K562 (cell line): ENCODE data around the gene IRF2. TPM values are rescaled to one million over a fixed set of nuclear protein-coding genes. Genes with fewer than 3 reads are reported as not detected.

Experiments used
- ATAC-seq: fragments of 200-7000 bp; cut with Tn5 transposase; 3 replicates; pipeline ENCODE4 v1.9.1; 2020; ENCODE audit warnings: moderate library complexity
- BruUV-seq: library from RNA; stranded (reverse); fragments of 400-500 nt; replicated peaks from 2 replicates; lab custom pipeline; 2021; lab: Mats Ljungman, UMichigan
- CTCF ChIA-PET: fragments of 300-600 bp; formaldehyde crosslinking; extraction: SDS; loops from one replicate; lab custom pipeline; 2021; ENCODE audit warnings: low intra/inter-chr PET ratio; lab: Yijun Ruan, JAX
- POLR2A ChIA-PET: fragments of 300-600, 350-650 bp; sonication (Branson Sonifier 250); formaldehyde crosslinking; extraction: SDS; loops from one replicate; lab custom pipeline; 2021; ENCODE audit warnings: antibody characterized with exemption, inconsistent platforms; lab: Yijun Ruan, JAX
- DNase-seq, 4 experiments: peaks; one replicate each; pipeline versions ENCODE4 v3.0.0 to v3.0.0-alpha.2; 2011 to 2018; ENCODE audit warnings: low spot score in 3 of 4, mixed read lengths in 3 of 4; ENCODE audit errors: extremely low read depth in 1 of 4
- FAIRE-seq: peaks from 2 replicates; lab custom pipeline; 2011; peaks lifted over from hg19 to GRCh38; lab: Jason Lieb, UNC
- H2AFZ ChIP-seq: 2 replicates; pipeline ENCODE4 v1.6.0; 2011; ENCODE audit warnings: low read depth, low read length, control low read depth, inconsistent platforms
- H3K27ac ChIP-seq: fragments of 200-600 bp; 3 replicates; pipeline ENCODE4 v1.8.0; 2011; ENCODE audit warnings: low read depth, mild to moderate bottlenecking, control low read depth, inconsistent platforms, low read length, moderate library complexity, mixed read lengths; ENCODE audit errors: extremely low read depth
- H3K27me3 ChIP-seq, 2 experiments: fragments of 300-600 bp in 1 of 2; 2 replicates in 1 of 2; 3 replicates in 1 of 2; pipeline versions ENCODE4 v1.6.0 to v1.8.0; 2011; ENCODE audit warnings: inconsistent platforms in 2 of 2, low read length in 2 of 2, mild to moderate bottlenecking in 1 of 2, mixed read lengths in 1 of 2, moderate library complexity in 1 of 2; ENCODE audit not compliant: control insufficient read depth in 2 of 2, insufficient read depth in 2 of 2
- H3K36me3 ChIP-seq: fragments of 300-600 bp; 3 replicates; pipeline ENCODE4 v1.8.0; 2011; ENCODE audit warnings: mild to moderate bottlenecking, low read length, inconsistent platforms; ENCODE audit not compliant: control insufficient read depth, insufficient read depth
- H3K4me1 ChIP-seq, 2 experiments: fragments of 200-600 bp in 1 of 2; replicated peaks in 1 of 2; 2 replicates in 1 of 2; 3 replicates in 1 of 2; pipeline versions ENCODE4 v1.5.1 to v1.8.0; 2011; ENCODE audit warnings: inconsistent platforms in 2 of 2, low read length in 2 of 2, mild to moderate bottlenecking in 1 of 2, mixed read lengths in 1 of 2, moderate library complexity in 1 of 2; ENCODE audit not compliant: control insufficient read depth in 2 of 2, insufficient read depth in 2 of 2
- H3K4me2 ChIP-seq: 2 replicates; pipeline ENCODE4 v1.6.1; 2011; ENCODE audit warnings: low read length, control low read depth, inconsistent platforms, mixed read lengths; ENCODE audit not compliant: insufficient read depth
- H3K4me3 ChIP-seq: fragments of 200-600 bp; sonication (generic), shearing (Covaris generic); 2 replicates; pipeline ENCODE4 v1.5.1; 2016; ENCODE audit warnings: control low read depth, inconsistent platforms
- H3K79me2 ChIP-seq: fragments of 200-600 bp; 3 replicates; pipeline ENCODE4 v1.8.0; 2011; ENCODE audit warnings: low read length, inconsistent platforms; ENCODE audit not compliant: control insufficient read depth, insufficient read depth
- H3K9ac ChIP-seq, 2 experiments: 2 replicates each; pipeline versions ENCODE4 v1.6.0 to v1.6.1; 2011; ENCODE audit warnings: low read depth in 2 of 2, low read length in 2 of 2, control low read depth in 1 of 2, inconsistent platforms in 1 of 2, mild to moderate bottlenecking in 1 of 2, mixed read lengths in 1 of 2; ENCODE audit not compliant: insufficient read depth in 1 of 2
- H3K9me1 ChIP-seq: one replicate; pipeline ENCODE4 v1.6.0; 2011; ENCODE audit warnings: inconsistent platforms, mild to moderate bottlenecking, low read length, moderate library complexity; ENCODE audit not compliant: control insufficient read depth, insufficient read depth
- H3K9me3 ChIP-seq: replicated peaks from 2 replicates; pipeline ENCODE4 v1.5.1; 2011; ENCODE audit warnings: low read depth, low read length, inconsistent platforms; ENCODE audit not compliant: control insufficient read depth, insufficient read depth
- H4K20me1 ChIP-seq: replicated peaks from 2 replicates; pipeline ENCODE4 v1.6.1; 2011; ENCODE audit warnings: low read length, inconsistent platforms, mixed read lengths; ENCODE audit not compliant: control insufficient read depth, insufficient read depth
- ATF3 ChIP-seq, 2 experiments: fragments of 450-650 bp in 1 of 2; sonication (generic) in 1 of 2; formaldehyde crosslinking in 1 of 2; IDR thresholded peaks in 1 of 2; conservative IDR thresholded peaks in 1 of 2; 2 replicates each; pipeline versions ENCODE4 v1.6.1 to v1.8.1; 2016 to 2023; ENCODE audit warnings: mild to moderate bottlenecking in 2 of 2, moderate library complexity in 2 of 2, inconsistent platforms in 1 of 2, missing genetic modification reagents in 1 of 2
- BDP1 ChIP-seq: IDR thresholded peaks from 3 replicates; pipeline ENCODE4 v1.6.1; 2011; ENCODE audit not compliant: insufficient read length, insufficient read depth
- C11orf30 ChIP-seq: fragments of 450-650 bp; IDR thresholded peaks from 2 replicates; pipeline ENCODE4 v1.6.1; 2016; ENCODE audit warnings: low read depth, mild to moderate bottlenecking
- FOSL1 ChIP-seq: fragments of 200-800 bp; sonication (Bioruptor generic); conservative IDR thresholded peaks from 2 replicates; pipeline ENCODE4 v1.6.1; 2016; ENCODE audit warnings: missing genetic modification characterization, missing compliant biosample characterization
- HES1 ChIP-seq: fragments of 450-650 bp; IDR thresholded peaks from 2 replicates; pipeline ENCODE4 v1.6.1; 2016; ENCODE audit warnings: low read depth, mild to moderate bottlenecking, moderate library complexity
- JUND ChIP-seq, 2 experiments: IDR thresholded peaks; 2 replicates in 1 of 2; 3 replicates in 1 of 2; pipeline ENCODE4 v1.6.1; 2011; ENCODE audit warnings: borderline replicate concordance in 2 of 2, low read depth in 2 of 2, low read length in 2 of 2, improper control_type of control experiment in 1 of 2, missing biosample characterization in 1 of 2, missing genetic modification characterization in 1 of 2, missing genetic modification reagents in 1 of 2
- MAFG ChIP-seq: fragments of 450-650 bp; conservative IDR thresholded peaks from 2 replicates; pipeline ENCODE4 v1.6.1; 2016; ENCODE audit warnings: missing genetic modification characterization, missing compliant biosample characterization
- MAZ ChIP-seq, 2 experiments: fragments of 450-650 bp in 1 of 2; sonication (generic) in 1 of 2; formaldehyde crosslinking; IDR thresholded peaks in 1 of 2; conservative IDR thresholded peaks in 1 of 2; 2 replicates each; pipeline versions ENCODE4 v1.4.0 to v1.5.0; 2020; ENCODE audit warnings: mild to moderate bottlenecking in 1 of 2, missing genetic modification reagents in 1 of 2
- ZNF316 ChIP-seq: fragments of 450-650 bp; IDR thresholded peaks from 2 replicates; pipeline ENCODE4 v1.6.1; 2016
- ZNF347 ChIP-seq: fragments of 450-650 bp; formaldehyde crosslinking; IDR thresholded peaks from 2 replicates; pipeline ENCODE4 v1.4.0; 2020; ENCODE audit warnings: low read depth, mild to moderate bottlenecking, moderate library complexity
- WGBS: fragments of 100-300 bp; shearing (Covaris generic); methylation state at CpG from one replicate; pipeline ENCODE4 v1.1.6; 2016; ENCODE audit warnings: low coverage, mixed read lengths; ENCODE audit not compliant: insufficient coverage; ENCODE audit errors: missing lambda C conversion rate; 5-methylcytosine and 5-hydroxymethylcytosine counted together
- in situ Hi-C: fragments of 300-500 bp; cut with MboI; formaldehyde crosslinking; loops from 4 replicates; pipeline ENCODE4 v1.15.0; 2018; ENCODE audit warnings: inconsistent platforms, mixed read lengths
- intact Hi-C: fragments of 100-400 bp; cut with micrococcal nuclease; formaldehyde crosslinking; loops from 2 replicates; pipeline ENCODE4 v1.14.2; 2022
- polyA plus RNA-seq, 8 experiments: library from polyadenylated mRNA; depleted of rRNA in 4 of 8; stranded (reverse) in 5 of 8; unstranded in 3 of 8; fragments of >200 nt; fragmentation: Nextera tagmentation in 2 of 8; fragmentation: Illumina TruSeq in 1 of 8; extraction: Ambion mirVana in 2 of 8; extraction: Trizol in 1 of 8; gene quantifications; 2 replicates each; pipeline versions ENCODE4 v1.2.1 to v1.2.3, GENCODE V29; 2011 to 2014; ENCODE audit warnings: inconsistent platforms in 1 of 8, missing spikeins in 1 of 8
- total RNA-seq, 7 experiments: library from RNA; depleted of rRNA in 6 of 7; stranded (reverse); fragments of >200 nt in 6 of 7; fragmentation: Illumina TruSeq in 2 of 7; extraction: Trizol in 2 of 7; gene quantifications; 2 replicates each; pipeline versions ENCODE4 v1.2.1 to v1.2.3, GENCODE V29; 2011 to 2021; ENCODE audit warnings: low replicate concordance in 1 of 7

IRF2 gene
- total and polyA plus RNA-seq, 9 of the 15 experiments (the other 6 are each of a cell fraction or from before 2014, with no cell fraction given), result 7.1 to 17.1 (median 11.3) TPM

DNA sequence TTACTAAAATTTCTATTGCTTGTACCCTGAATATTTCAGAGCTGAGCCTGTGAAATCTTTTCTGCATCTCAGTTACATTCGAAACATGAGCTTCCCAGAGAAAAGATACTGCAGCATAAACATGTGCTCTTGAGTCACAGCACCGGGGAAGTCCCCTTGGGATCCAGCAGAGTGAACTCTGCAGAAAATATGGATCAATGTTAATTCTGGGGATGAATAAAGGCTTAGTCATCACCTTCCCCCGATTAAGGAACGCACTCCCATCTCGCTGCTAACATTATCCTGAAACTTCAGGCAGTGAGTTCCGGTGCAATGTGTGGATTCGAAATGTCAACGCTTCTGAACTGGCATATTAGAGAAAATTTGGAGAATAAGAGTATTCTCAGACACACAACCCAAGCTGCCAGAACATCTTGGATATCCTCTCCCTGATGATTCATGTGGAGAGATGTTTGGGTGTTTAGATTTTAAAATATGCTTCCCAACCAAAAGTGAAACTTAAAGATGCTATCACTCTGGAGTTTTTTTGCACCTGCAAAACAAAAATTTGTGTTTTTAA, 90.8 kb downstream of the IRF2 start:
- 26% methylated on average over 8 of the region's 8 CpGs for WGBS
- Histone ChIP-seq H3K79me2 (no peaks in the 10 kb centered on the region), H3K27me3 (no peaks in the 10 kb centered on the region), H3K9ac (no peak overlapping the region), H2AFZ (peak overlapping the region; percentile 52), H3K4me3 (no peak overlapping the region), H3K36me3 (peaks cover 9% of the 10 kb centered on the region; the same call in 2 of the 3 replicates), H3K9me3 (no peaks in the 10 kb centered on the region), H3K9me1 (no peaks in the 10 kb centered on the region), H4K20me1 (no peaks in the 10 kb centered on the region), H3K27ac (no peak overlapping the region), H3K4me2 (peak overlapping the region; percentile 4; the same call in 1 of the 2 replicates), H3K4me1 (peaks cover 27 to 54% of the 10 kb centered on the region in 2 experiments)
- intact Hi-C loops, result loop anchor here (5.0 kb wide), 1 partner anchor 46 kb away; no protein-coding TSS in a partner anchor
- TF ChIP-seq FOSL1 (peak; percentile 82), ZNF316 (peak; percentile 51), BDP1 (no peak), ZNF347 (CRISPR knock-in tag) (no peak), ATF3 (IDR thresholded peaks at IDR 0.05) (peak; percentile 53; the same call in 1 of the 2 replicates), ATF3 (CRISPR knock-in tag; conservative IDR thresholded peaks at IDR 0.05) (no peak), MAZ (CRISPR knock-in tag; conservative IDR thresholded peaks at IDR 0.05 in 1 of 2, IDR thresholded peaks at IDR 0.05 in 1 of 2) (0 out of 4 replicates have a peak, but pooled peaks of 1 of the 2 experiments have one; percentile 16), MAFG (tag) (peak; percentile 29; the same call in 1 of the 2 replicates), C11orf30 (peak; percentile 54; the same call in 1 of the 2 replicates), JUND (IDR thresholded peaks at IDR 0.05; ENCODE audit: borderline replicate concordance, low read depth, low read length) (no peak; the same call in 1 of the 2 replicates), JUND (tag; IDR thresholded peaks at IDR 0.05; ENCODE audit: borderline replicate concordance, low read depth, low read length) (0 out of 3 replicates have a peak, but pooled peaks have one; percentile 18), HES1 (no peak)
- ATAC-seq (no peak), DNase-seq (peak in 1 of 4 experiments; percentile 10), FAIRE-seq (no peak)
- in situ Hi-C loops, result no loop called here
- CTCF ChIA-PET, result no interaction called here
- POLR2A ChIA-PET, result no interaction called here
- BruUV-seq, result no TSS peak
